CD4-positive, CD25-positive, alpha-beta regulatory T cell (primary cell): ENCODE measurements around the gene ENPP3. TPM values are rescaled to one million over a fixed set of nuclear protein-coding genes. Genes with fewer than 3 reads are reported as not detected.

Experiments
- ATAC-seq, 2 donors: fragments of 150-1000 bp; cut with Tn5 transposase; one replicate each; pipeline ENCODE4 v1.10.0; 2021; ENCODE audit warnings: low read depth in 2 of 2, moderate number of reproducible peaks in 2 of 2, moderate library complexity in 1 of 2
- DNase-seq, 3 donors: peaks; one replicate each; pipeline versions ENCODE4 v3.0.0 to v3.0.0-alpha.2; 2012 to 2022; ENCODE audit warnings: mixed read lengths in 1 of 3
- H3K27ac ChIP-seq: one replicate; pipeline ENCODE4 v1.7.0; 2013; ENCODE audit warnings: mild to moderate bottlenecking, low read length; ENCODE audit not compliant: insufficient read depth, poor library complexity, severe bottlenecking
- H3K27me3 ChIP-seq: one replicate; pipeline ENCODE4 v1.7.0; 2013; ENCODE audit warnings: low read length; ENCODE audit not compliant: control insufficient read depth, insufficient read depth
- H3K36me3 ChIP-seq: one replicate; pipeline ENCODE4 v1.7.0; 2013; ENCODE audit warnings: mild to moderate bottlenecking, low read length, moderate library complexity; ENCODE audit not compliant: control insufficient read depth, insufficient read depth
- H3K4me1 ChIP-seq: 2 replicates; pipeline ENCODE4 v1.7.0; 2013; ENCODE audit warnings: mild to moderate bottlenecking, low read length; ENCODE audit not compliant: insufficient read depth, control insufficient read depth, poor library complexity, severe bottlenecking
- H3K4me3 ChIP-seq: one replicate; pipeline ENCODE4 v1.7.0; 2013; ENCODE audit warnings: low read depth, mild to moderate bottlenecking, low read length, moderate library complexity
- H3K9me3 ChIP-seq, 2 experiments: 1 replicate in 1 of 2; 2 replicates in 1 of 2; pipeline ENCODE4 v1.7.0; 2013; ENCODE audit warnings: low read length in 2 of 2, mild to moderate bottlenecking in 1 of 2, moderate library complexity in 1 of 2; ENCODE audit not compliant: control insufficient read depth in 2 of 2
- H3K27ac Mint-ChIP-seq, 3 donors: one replicate each; pipeline ENCODE4 v1.8.0; 2020 to 2022; ENCODE audit warnings: mild to moderate bottlenecking in 3 of 3, mixed read lengths in 3 of 3, moderate library complexity in 2 of 3
- H3K27me3 Mint-ChIP-seq: one replicate; pipeline ENCODE4 v1.8.0; 2022; ENCODE audit warnings: mild to moderate bottlenecking, mixed read lengths
- H3K36me3 Mint-ChIP-seq: one replicate; pipeline ENCODE4 v1.8.0; 2020; ENCODE audit warnings: mixed read lengths
- H3K4me1 Mint-ChIP-seq, 4 donors: one replicate each; pipeline ENCODE4 v1.8.0; 2020 to 2022; ENCODE audit warnings: mixed read lengths in 4 of 4, mild to moderate bottlenecking in 1 of 4
- H3K4me3 Mint-ChIP-seq, 4 donors: one replicate each; pipeline ENCODE4 v1.8.0; 2020 to 2022; ENCODE audit warnings: mild to moderate bottlenecking in 4 of 4, mixed read lengths in 4 of 4, moderate library complexity in 3 of 4
- H3K9me3 Mint-ChIP-seq, 7 donors: one replicate each; pipeline ENCODE4 v1.8.0; 2020 to 2022; ENCODE audit warnings: mixed read lengths in 7 of 7, mild to moderate bottlenecking in 3 of 7, moderate library complexity in 2 of 7
- polyA plus RNA-seq, 4 donors: library from polyadenylated mRNA; unstranded; fragments of 300-500 nt; fragmentation: Illumina TruSeq; gene quantifications; one replicate each; pipeline ENCODE4 v1.2.3, GENCODE V29; 2021
- total RNA-seq: library from RNA; stranded (reverse); gene quantifications from one replicate; pipeline ENCODE4 v1.2.3, GENCODE V29; 2022

The ENPP3 gene
- total and polyA plus RNA-seq, 5 donors from 2014 or later, result 0.09 to 0.60 (median 0.32) TPM; not detected in 2

GRCh38 chr6:131729550-131729949 is 92.4 kb downstream of the ENPP3 start:
- H3K4me3 Mint-ChIP-seq, result no peak overlapping the region
- Histone ChIP-seq H3K27me3 (no peaks in the 10 kb centered on the region), H3K36me3 (no peaks in the 10 kb centered on the region), H3K9me3 (no peaks in the 10 kb centered on the region), H3K4me3 (no peak overlapping the region), H3K27ac (no peak overlapping the region), H3K4me1 (no peaks in the 10 kb centered on the region)
- ATAC-seq (no peak), DNase-seq (no peak)
- no peak overlapping the region for H3K27ac Mint-ChIP-seq
- H3K36me3 Mint-ChIP-seq, result peaks cover 5% of the 10 kb centered on the region
- no peaks in the 10 kb centered on the region for H3K27me3 Mint-ChIP-seq
- peaks cover 0 to 8% (median 0%) of the 10 kb centered on the region in 7 donors for H3K9me3 Mint-ChIP-seq
- H3K4me1 Mint-ChIP-seq, result no peaks in the 10 kb centered on the region

DNA sequence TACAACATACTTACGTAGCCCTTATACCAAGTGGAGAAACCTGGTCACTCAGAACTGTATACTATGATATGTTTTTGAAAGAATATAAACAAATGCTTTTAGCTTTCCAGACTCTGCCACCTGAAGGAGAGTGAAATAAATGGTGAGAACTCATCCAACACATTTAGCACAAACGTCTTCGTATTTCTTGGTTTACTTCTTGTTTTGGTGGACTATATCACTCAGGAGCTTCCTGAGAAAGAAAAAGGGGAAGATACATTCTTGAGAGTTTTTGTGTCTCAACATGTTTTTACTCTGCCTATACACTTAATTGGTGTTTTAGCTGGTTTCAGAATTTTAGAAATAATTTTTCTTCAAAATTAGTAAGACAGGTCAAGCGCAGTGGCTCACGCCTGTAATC is 93.2 kb downstream of the ENPP3 start:
- Histone ChIP-seq H3K36me3 (no peaks in the 10 kb centered on the region), H3K27me3 (no peaks in the 10 kb centered on the region), H3K27ac (no peak overlapping the region), H3K4me1 (no peaks in the 10 kb centered on the region), H3K9me3 (no peaks in the 10 kb centered on the region), H3K4me3 (no peak overlapping the region)
- Mint-ChIP-seq H3K4me1 (no peaks in the 10 kb centered on the region), H3K4me3 (no peak overlapping the region), H3K27ac (no peak overlapping the region), H3K36me3 (peaks cover 5% of the 10 kb centered on the region), H3K27me3 (no peaks in the 10 kb centered on the region), H3K9me3 (peaks cover 0 to 8% (median 0%) of the 10 kb centered on the region in 7 donors)
- DNase-seq, result no peak
- no peak for ATAC-seq

GRCh38 chr6:131731224-131731623 is 94.1 kb downstream of the ENPP3 start:
- ATAC-seq (no peak), DNase-seq (no peak)
- Histone ChIP-seq H3K36me3 (no peaks in the 10 kb centered on the region), H3K9me3 (no peaks in the 10 kb centered on the region), H3K27me3 (no peaks in the 10 kb centered on the region), H3K27ac (no peak overlapping the region), H3K4me1 (no peaks in the 10 kb centered on the region), H3K4me3 (no peak overlapping the region)
- H3K4me1 Mint-ChIP-seq, result no peaks in the 10 kb centered on the region
- H3K4me3 Mint-ChIP-seq, result no peak overlapping the region
- H3K27me3 Mint-ChIP-seq, result no peaks in the 10 kb centered on the region
- H3K36me3 Mint-ChIP-seq, result peaks cover 5% of the 10 kb centered on the region
- peaks cover 0 to 6% (median 0%) of the 10 kb centered on the region in 7 donors for H3K9me3 Mint-ChIP-seq
- no peak overlapping the region for H3K27ac Mint-ChIP-seq

- DNase-seq (no peak), ATAC-seq (no peak)
- H3K9me3 Mint-ChIP-seq, result no peaks in the 10 kb centered on the region
- H3K36me3 Mint-ChIP-seq, result no peaks in the 10 kb centered on the region
- no peaks in the 10 kb centered on the region for H3K9me3 ChIP-seq
- no peaks in the 10 kb centered on the region for H3K36me3 ChIP-seq
- no peak overlapping the region for H3K4me3 Mint-ChIP-seq
- no peak overlapping the region for H3K27ac Mint-ChIP-seq
- no peak overlapping the region for H3K27ac ChIP-seq
- no peaks in the 10 kb centered on the region for H3K27me3 ChIP-seq
- H3K4me3 ChIP-seq, result no peak overlapping the region
- no peaks in the 10 kb centered on the region for H3K4me1 ChIP-seq
- no peaks in the 10 kb centered on the region for H3K4me1 Mint-ChIP-seq
- H3K27me3 Mint-ChIP-seq, result no peaks in the 10 kb centered on the region
Observed at GRCh38 chr6:131733376-131734016, 96.4 kb downstream of the ENPP3 start.

DNA sequence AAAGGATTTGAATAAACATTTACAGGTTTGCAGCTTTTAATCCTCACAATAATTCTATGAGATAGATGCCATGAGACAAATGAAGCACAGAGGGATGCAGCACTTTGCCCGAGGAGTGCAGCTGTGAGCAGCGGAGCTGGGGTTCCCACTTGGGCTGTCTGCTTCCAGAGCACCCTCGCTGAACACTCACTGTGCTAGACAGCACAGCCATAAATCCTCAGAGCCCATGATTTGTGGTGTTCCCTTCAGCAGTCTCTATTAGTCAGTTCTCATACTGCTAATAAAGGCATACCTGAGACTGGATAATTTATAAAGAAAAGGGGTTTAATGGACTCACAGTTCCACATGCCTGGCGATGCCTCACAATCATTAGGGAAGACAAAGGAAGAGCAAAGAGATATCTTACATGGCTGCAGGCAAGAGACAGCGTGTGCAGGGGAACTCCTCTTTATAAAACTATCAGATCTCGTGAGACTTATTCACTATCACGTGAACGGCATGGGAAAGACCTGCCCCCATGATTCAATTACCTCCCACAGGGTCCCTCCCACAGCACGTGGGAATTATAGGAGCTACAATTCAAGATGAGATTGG is 99.0 kb downstream of the ENPP3 start:
- Mint-ChIP-seq H3K27ac (no peak overlapping the region), H3K9me3 (no peaks in the 10 kb centered on the region), H3K36me3 (no peaks in the 10 kb centered on the region), H3K4me3 (no peak overlapping the region), H3K4me1 (no peaks in the 10 kb centered on the region), H3K27me3 (no peaks in the 10 kb centered on the region)
- Histone ChIP-seq H3K27me3 (no peaks in the 10 kb centered on the region), H3K27ac (no peak overlapping the region), H3K9me3 (no peaks in the 10 kb centered on the region), H3K4me1 (no peaks in the 10 kb centered on the region), H3K36me3 (no peaks in the 10 kb centered on the region), H3K4me3 (no peak overlapping the region)
- DNase-seq, result no peak
- no peak for ATAC-seq

DNA sequence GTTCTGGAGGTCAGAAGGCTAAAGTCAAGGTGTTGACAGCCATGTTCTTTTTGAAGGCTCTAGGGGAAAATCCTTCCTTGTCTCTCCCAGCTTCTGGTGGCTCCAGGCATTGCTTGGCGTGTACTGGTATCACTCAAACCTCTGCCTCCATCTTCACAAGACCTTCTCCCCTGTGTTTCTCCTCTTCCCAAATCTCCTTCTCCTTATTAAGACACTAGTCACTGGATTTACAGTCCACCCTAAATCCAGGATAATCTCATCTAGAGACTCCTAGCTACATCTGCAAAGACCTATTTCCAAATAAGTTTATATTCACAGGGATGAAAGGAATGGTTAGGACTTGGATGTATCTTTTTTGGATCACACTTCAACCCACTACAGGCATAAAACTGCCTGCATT is 99.7 kb downstream of the ENPP3 start:
- Mint-ChIP-seq H3K4me3 (no peak overlapping the region), H3K36me3 (no peaks in the 10 kb centered on the region), H3K9me3 (no peaks in the 10 kb centered on the region), H3K27ac (no peak overlapping the region), H3K4me1 (no peaks in the 10 kb centered on the region), H3K27me3 (no peaks in the 10 kb centered on the region)
- Histone ChIP-seq H3K36me3 (no peaks in the 10 kb centered on the region), H3K9me3 (no peaks in the 10 kb centered on the region), H3K4me1 (no peaks in the 10 kb centered on the region), H3K4me3 (no peak overlapping the region), H3K27me3 (no peaks in the 10 kb centered on the region), H3K27ac (no peak overlapping the region)
- no peak for ATAC-seq
- no peak for DNase-seq

DNA sequence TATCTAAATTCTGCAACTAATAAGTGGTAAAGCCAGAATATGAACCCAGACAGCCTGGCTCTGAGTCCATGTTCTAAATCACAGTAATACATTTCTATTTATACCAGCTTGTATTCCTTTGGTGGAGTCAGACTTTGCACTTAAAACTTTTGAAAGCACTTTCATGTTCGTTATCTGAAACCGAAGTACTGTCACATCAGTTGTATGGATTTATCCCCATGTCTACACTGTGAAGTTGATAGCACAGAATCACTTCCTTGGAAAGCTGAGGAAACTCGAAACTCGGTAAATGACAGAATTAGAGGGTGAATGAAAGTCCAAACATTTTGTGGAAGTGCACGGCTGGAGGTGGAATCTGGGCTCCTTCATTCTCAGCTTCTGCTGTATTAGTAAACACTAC is 102.0 kb downstream of the ENPP3 start:
- no peaks in the 10 kb centered on the region for H3K36me3 Mint-ChIP-seq
- Histone ChIP-seq H3K27me3 (no peaks in the 10 kb centered on the region), H3K4me3 (no peak overlapping the region), H3K36me3 (no peaks in the 10 kb centered on the region), H3K9me3 (no peaks in the 10 kb centered on the region), H3K27ac (no peak overlapping the region), H3K4me1 (no peaks in the 10 kb centered on the region)
- no peak overlapping the region for H3K27ac Mint-ChIP-seq
- no peak overlapping the region for H3K4me3 Mint-ChIP-seq
- DNase-seq (no peak), ATAC-seq (no peak)
- peaks cover 0 to 2% (median 0%) of the 10 kb centered on the region in 7 donors for H3K9me3 Mint-ChIP-seq
- H3K4me1 Mint-ChIP-seq, result no peaks in the 10 kb centered on the region
- H3K27me3 Mint-ChIP-seq, result no peaks in the 10 kb centered on the region

DNA sequence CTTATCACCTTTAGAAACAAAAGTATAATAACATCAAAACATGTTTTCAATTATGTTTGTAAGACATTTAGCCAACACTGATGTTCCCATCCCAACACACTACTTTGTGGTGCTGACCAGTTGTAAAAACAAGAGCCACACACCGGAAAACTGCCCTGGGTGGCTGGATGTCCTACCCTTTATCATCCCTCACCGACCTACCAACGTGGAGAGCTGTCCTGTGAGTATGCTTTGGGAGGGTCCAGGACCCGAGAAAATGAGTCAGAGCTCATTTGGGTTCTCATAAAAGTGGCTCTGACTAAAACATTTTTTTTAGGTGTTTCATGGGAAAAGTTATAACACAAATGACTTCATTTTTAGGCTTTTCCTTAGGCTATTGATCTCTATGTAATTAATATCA is 103.1 kb downstream of the ENPP3 start:
- peaks cover 0 to 2% (median 0%) of the 10 kb centered on the region in 7 donors for H3K9me3 Mint-ChIP-seq
- no peaks in the 10 kb centered on the region for H3K36me3 Mint-ChIP-seq
- H3K4me3 Mint-ChIP-seq, result no peak overlapping the region
- DNase-seq (no peak), ATAC-seq (no peak)
- Histone ChIP-seq H3K36me3 (no peaks in the 10 kb centered on the region), H3K9me3 (no peaks in the 10 kb centered on the region), H3K4me3 (no peak overlapping the region), H3K27ac (no peak overlapping the region), H3K27me3 (no peaks in the 10 kb centered on the region), H3K4me1 (no peaks in the 10 kb centered on the region)
- no peak overlapping the region for H3K27ac Mint-ChIP-seq
- no peaks in the 10 kb centered on the region for H3K4me1 Mint-ChIP-seq
- H3K27me3 Mint-ChIP-seq, result no peaks in the 10 kb centered on the region
